ENCODE measurements around the gene RPL36. TPM values are rescaled to one million over a fixed set of nuclear protein-coding genes. Genes with fewer than 3 reads are reported as not detected.

Gene RPL36
- total RNA-seq, 1 experiment from 2014 or later: 1,504 TPM

- Histone ChIP-seq H3K9me2 (ENCODE audit: insufficient read depth) (no peaks in the 10 kb centered on the region), H3K9ac (ENCODE audit: low read length) (no peak overlapping the region), H3K4me1 (ENCODE audit: control insufficient read depth in 1 of 2, insufficient read depth in 2 of 2, low read length in 2 of 2) (no peaks in the 10 kb centered on the region), H3K9me3 (ENCODE audit: control insufficient read depth in 1 of 2, insufficient read depth in 1 of 2, low read depth in 1 of 2, low read length in 2 of 2) (no peaks in the 10 kb centered on the region), H3K4me3 (replicated peaks in 1 of 2; ENCODE audit: low read depth in 1 of 2, low read length in 2 of 2) (no peak overlapping the region), H4K20me1 (ENCODE audit: insufficient read depth) (0 out of 2 replicates have a peak, but pooled peaks cover 3% of the 10 kb centered on the region), H3K27ac (ENCODE audit: low read depth, low read length) (no peak overlapping the region), H3K27me3 (ENCODE audit: insufficient read depth, low read length) (no peaks in the 10 kb centered on the region), H3K36me3 (ENCODE audit: control insufficient read depth in 1 of 2, insufficient read depth in 2 of 2, low read length in 2 of 2) (peaks cover 71 to 84% of the 10 kb centered on the region in 2 experiments), H3K79me2 (ENCODE audit: insufficient read depth, low read length) (peaks cover 76% of the 10 kb centered on the region), H2AFZ (ENCODE audit: low read depth, low read length, poor library complexity, severe bottlenecking) (no peak overlapping the region), H3K4me2 (ENCODE audit: low read length) (no peak overlapping the region)
- RAD21 ChIA-PET (ENCODE audit: low non-redundant PET in 1 of 2, low total read pairs in 2 of 2, uncharacterized antibody in 2 of 2, unreplicated experiment in 2 of 2): no interaction called here
- no TSS peak for BruUV-seq (replicated peaks)
- CTCF ChIA-PET: no interaction called here
- POLR2A ChIA-PET: no interaction called here
- no peak for TF ChIP-seq FOSL1 (IDR thresholded peaks at IDR 0.05; ENCODE audit: low read depth)
- TF ChIP-seq, protein P1, sequence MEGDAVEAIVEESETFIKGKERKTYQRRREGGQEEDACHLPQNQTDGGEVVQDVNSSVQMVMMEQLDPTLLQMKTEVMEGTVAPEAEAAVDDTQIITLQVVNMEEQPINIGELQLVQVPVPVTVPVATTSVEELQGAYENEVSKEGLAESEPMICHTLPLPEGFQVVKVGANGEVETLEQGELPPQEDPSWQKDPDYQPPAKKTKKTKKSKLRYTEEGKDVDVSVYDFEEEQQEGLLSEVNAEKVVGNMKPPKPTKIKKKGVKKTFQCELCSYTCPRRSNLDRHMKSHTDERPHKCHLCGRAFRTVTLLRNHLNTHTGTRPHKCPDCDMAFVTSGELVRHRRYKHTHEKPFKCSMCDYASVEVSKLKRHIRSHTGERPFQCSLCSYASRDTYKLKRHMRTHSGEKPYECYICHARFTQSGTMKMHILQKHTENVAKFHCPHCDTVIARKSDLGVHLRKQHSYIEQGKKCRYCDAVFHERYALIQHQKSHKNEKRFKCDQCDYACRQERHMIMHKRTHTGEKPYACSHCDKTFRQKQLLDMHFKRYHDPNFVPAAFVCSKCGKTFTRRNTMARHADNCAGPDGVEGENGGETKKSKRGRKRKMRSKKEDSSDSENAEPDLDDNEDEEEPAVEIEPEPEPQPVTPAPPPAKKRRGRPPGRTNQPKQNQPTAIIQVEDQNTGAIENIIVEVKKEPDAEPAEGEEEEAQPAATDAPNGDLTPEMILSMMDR (IDR thresholded peaks at IDR 0.05 in 2 of 3, conservative IDR thresholded peaks at IDR 0.05 in 1 of 3; ENCODE audit: borderline replicate concordance in 1 of 3, insufficient read depth in 1 of 3, low read depth in 2 of 3, low read length in 2 of 3): peak in 2 of 3 experiments; percentile 17 to 24; a peak in 2 of 6 replicates
- DNase-seq (ENCODE audit: low read depth, low spot score) (no peak), ATAC-seq (peak; percentile 53; the same call in 1 of the 2 replicates)
- intact Hi-C loops (cut with micrococcal nuclease): no loop called here
Measured at GRCh38 chr19:5651361-5651760, 38.7 kb upstream of the RPL36 start.

- H3K27ac ChIP-seq (ENCODE audit: low read depth, low read length): no peak overlapping the region
- H3K4me2 ChIP-seq (ENCODE audit: low read length): no peak overlapping the region
- no peak overlapping the region for H3K9ac ChIP-seq (ENCODE audit: low read length)
- POLR2A ChIA-PET: no interaction called here
- no peaks in the 10 kb centered on the region for H3K4me1 ChIP-seq (ENCODE audit: control insufficient read depth in 1 of 2, insufficient read depth in 2 of 2, low read length in 2 of 2)
- no peaks in the 10 kb centered on the region for H3K27me3 ChIP-seq (ENCODE audit: insufficient read depth, low read length)
- TF ChIP-seq SRF (IDR thresholded peaks at IDR 0.05; ENCODE audit: low read depth) (no peak), CBX3 (IDR thresholded peaks at IDR 0.05; ENCODE audit: low read depth) (no peak), EZH2phosphoT487 (IDR thresholded peaks at IDR 0.05; ENCODE audit: borderline replicate concordance) (no peak), EZH2 (IDR thresholded peaks at IDR 0.05) (no peak), TCF7L2 (IDR thresholded peaks at IDR 0.05; ENCODE audit: borderline replicate concordance, extremely low read depth, insufficient read depth, insufficient read length) (no peak), JUND (IDR thresholded peaks at IDR 0.05) (no peak), SP1 (IDR thresholded peaks at IDR 0.05; ENCODE audit: low read depth) (no peak), RAD21 (IDR thresholded peaks at IDR 0.05; ENCODE audit: low read depth) (no peak), ELF1 (IDR thresholded peaks at IDR 0.05; ENCODE audit: borderline replicate concordance, low read depth) (no peak), CEBPB (IDR thresholded peaks at IDR 0.05; ENCODE audit: low read depth) (no peak), POLR2A (IDR thresholded peaks at IDR 0.05; ENCODE audit: borderline replicate concordance, extremely low read depth, insufficient read depth, insufficient read length) (no peak), ZFX (IDR thresholded peaks at IDR 0.05) (no peak), YY1 (IDR thresholded peaks at IDR 0.05; ENCODE audit: extremely low read depth, insufficient replicate concordance, low read depth, low read length) (no peak), POLR2AphosphoS5 (IDR thresholded peaks at IDR 0.05; ENCODE audit: low read depth, low read length) (no peak)
- peaks cover 70% of the 10 kb centered on the region for H3K79me2 ChIP-seq (ENCODE audit: insufficient read depth, low read length)
- DNase-seq (ENCODE audit: low read depth, low spot score): no peak
- no peak for ATAC-seq
- H2AFZ ChIP-seq (ENCODE audit: low read depth, low read length, poor library complexity, severe bottlenecking): no peak overlapping the region
- H3K9me3 ChIP-seq (ENCODE audit: control insufficient read depth in 1 of 2, insufficient read depth in 1 of 2, low read depth in 1 of 2, low read length in 2 of 2): no peaks in the 10 kb centered on the region
- intact Hi-C loops (cut with micrococcal nuclease): no loop called here
- RAD21 ChIA-PET (ENCODE audit: low non-redundant PET in 1 of 2, low total read pairs in 2 of 2, uncharacterized antibody in 2 of 2, unreplicated experiment in 2 of 2): no interaction called here
- H3K4me3 ChIP-seq (replicated peaks in 1 of 2; ENCODE audit: low read depth in 1 of 2, low read length in 2 of 2): no peak overlapping the region
- H3K36me3 ChIP-seq (ENCODE audit: control insufficient read depth in 1 of 2, insufficient read depth in 2 of 2, low read length in 2 of 2): peaks cover 66 to 78% of the 10 kb centered on the region in 2 experiments
- CTCF ChIA-PET: no interaction called here
- 0 out of 2 replicates have a peak, but pooled peaks cover 3% of the 10 kb centered on the region for H4K20me1 ChIP-seq (ENCODE audit: insufficient read depth)
- no peaks in the 10 kb centered on the region for H3K9me2 ChIP-seq (ENCODE audit: insufficient read depth)
- no TSS peak for BruUV-seq (replicated peaks)
Measured at GRCh38 chr19:5652261-5652660, 37.8 kb upstream of the RPL36 start.

All from HCT116 (cell line).